Cardiac fibroblast (primary cell): Measurements from ENCODE around the gene AKAP7.

Experiments used
- DNase-seq, 2 donors: peaks; one replicate each; pipeline versions ENCODE4 v3.0.0 to v3.0.0-alpha.2; 2010; ENCODE audit warnings: low read depth in 2 of 2
- H3K4me3 ChIP-seq, 2 donors: replicated peaks in 1 of 2; 1 replicate in 1 of 2; 2 replicates in 1 of 2; pipeline ENCODE4 v1.5.1; 2011; ENCODE audit warnings: low read depth in 2 of 2, low read length in 2 of 2, mild to moderate bottlenecking in 2 of 2, moderate library complexity in 1 of 2
- TF ChIP-seq, protein P1 (sequence below): IDR thresholded peaks from one replicate; pipeline ENCODE4 v1.5.1; 2011; ENCODE audit warnings: low read depth, mild to moderate bottlenecking, low read length, inconsistent platforms

Gene AKAP7

DNA sequence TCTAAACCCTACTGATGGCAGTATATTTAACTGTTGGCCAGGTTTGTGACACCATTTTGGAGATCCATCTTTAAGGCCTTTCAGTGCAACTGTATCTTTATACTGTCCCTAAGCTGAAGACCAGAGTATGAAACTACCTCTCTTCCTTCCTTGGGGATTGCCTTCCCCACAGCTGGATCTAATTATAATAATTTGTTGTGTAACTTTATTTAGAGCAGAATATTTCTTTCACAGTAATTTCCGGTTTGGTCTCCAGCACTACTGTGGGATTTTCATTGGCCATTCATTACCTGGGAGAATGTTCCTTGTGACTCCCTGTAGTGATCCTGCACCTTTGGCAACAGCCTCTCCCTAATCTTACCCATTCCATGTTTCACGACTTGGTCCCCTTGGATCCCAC is 75.2 kb downstream of the AKAP7 start:
- no peak overlapping the region for H3K4me3 ChIP-seq
- peak in 1 of 2 donors; percentile 28 for DNase-seq
- TF ChIP-seq, protein P1, sequence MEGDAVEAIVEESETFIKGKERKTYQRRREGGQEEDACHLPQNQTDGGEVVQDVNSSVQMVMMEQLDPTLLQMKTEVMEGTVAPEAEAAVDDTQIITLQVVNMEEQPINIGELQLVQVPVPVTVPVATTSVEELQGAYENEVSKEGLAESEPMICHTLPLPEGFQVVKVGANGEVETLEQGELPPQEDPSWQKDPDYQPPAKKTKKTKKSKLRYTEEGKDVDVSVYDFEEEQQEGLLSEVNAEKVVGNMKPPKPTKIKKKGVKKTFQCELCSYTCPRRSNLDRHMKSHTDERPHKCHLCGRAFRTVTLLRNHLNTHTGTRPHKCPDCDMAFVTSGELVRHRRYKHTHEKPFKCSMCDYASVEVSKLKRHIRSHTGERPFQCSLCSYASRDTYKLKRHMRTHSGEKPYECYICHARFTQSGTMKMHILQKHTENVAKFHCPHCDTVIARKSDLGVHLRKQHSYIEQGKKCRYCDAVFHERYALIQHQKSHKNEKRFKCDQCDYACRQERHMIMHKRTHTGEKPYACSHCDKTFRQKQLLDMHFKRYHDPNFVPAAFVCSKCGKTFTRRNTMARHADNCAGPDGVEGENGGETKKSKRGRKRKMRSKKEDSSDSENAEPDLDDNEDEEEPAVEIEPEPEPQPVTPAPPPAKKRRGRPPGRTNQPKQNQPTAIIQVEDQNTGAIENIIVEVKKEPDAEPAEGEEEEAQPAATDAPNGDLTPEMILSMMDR: no peak

DNA sequence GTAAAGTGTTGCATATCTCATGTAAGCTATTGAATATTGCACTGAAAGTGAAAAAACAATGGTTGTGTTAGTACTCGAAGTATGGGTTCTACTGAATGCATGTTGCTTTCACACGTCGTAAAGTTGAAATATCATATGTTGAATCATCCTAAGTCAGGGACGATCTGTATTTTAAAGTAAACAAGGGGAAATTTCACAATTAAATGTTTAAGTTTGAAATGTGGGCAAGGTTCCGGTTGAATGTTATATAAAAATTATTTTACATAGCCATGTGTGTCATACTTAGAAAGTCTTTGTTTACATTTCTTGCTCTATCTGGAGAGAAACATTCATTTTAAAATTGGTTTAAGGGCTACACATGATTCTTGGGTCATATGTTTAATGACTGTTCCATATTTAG is 76.8 kb downstream of the AKAP7 start:
- TF ChIP-seq, protein P1: no peak
- no peak for DNase-seq
- no peak overlapping the region for H3K4me3 ChIP-seq

DNA sequence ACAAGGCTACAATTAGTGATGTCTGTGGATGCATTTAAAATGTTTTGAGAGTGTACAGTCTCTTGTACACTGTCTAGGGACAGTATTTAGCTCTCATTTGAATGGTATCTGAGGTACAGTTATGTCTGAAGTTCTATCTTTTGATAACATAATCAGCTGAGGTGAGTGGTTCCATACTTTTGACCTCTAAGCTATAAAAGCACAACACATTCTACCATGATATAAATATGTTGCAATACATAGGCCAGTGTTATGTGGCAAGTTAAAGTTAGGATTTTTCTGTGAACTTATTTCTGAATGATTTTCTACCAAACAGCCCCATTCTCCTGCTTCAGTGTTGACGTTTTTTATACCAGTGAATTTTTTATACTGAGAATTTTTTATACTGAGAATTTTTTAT is 77.6 kb downstream of the AKAP7 start:
- H3K4me3 ChIP-seq: no peak overlapping the region
- DNase-seq: no peak
- TF ChIP-seq, protein P1: no peak

DNA sequence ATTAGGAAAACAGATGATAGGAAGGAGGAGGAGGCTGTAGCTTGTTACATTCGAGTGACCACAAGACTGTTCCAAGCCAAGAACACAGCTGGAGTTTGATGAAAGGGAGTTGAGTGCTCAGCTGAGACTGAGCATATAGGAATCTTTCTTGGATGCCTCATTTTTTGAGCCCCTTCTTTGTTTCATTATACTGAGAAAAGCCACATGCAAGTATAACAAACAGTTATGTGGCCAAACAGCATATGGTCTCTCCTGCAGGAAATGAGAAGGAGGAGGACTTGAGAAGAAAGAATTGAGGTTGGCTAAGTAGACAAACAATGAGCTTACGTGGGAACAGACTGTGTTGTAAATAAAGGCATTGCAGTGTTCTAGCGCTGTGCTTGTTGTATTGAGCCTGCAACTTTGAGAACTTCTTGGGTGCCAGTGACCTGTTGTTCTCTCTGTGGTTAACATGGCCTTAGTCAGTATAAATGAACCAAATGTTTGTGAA is 78.3 kb downstream of the AKAP7 start:
- no peak overlapping the region for H3K4me3 ChIP-seq
- peak; percentile 77 to 78 for DNase-seq
- TF ChIP-seq, protein P1: no peak

DNA sequence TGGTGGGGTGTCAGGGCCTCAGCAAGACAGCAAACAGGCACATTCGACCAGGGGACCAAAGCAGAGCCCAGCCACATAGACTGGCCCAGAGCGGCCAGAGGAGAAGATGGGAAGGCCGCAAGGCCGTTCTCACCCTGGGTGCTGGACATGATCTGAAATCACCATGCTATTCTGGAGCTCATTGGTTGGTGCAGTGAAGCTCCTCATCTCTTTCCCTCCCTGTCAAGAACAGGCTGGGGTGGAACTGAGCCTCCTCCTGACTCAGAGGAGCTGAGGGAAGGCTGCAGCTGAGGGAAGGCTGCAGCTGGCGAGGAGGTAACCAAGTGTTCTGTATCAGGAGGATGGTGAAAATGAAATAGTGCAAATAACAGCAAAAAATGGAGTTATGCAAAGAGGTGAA is 80.0 kb downstream of the AKAP7 start:
- H3K4me3 ChIP-seq: no peak overlapping the region
- DNase-seq: no peak
- TF ChIP-seq, protein P1: no peak

DNA sequence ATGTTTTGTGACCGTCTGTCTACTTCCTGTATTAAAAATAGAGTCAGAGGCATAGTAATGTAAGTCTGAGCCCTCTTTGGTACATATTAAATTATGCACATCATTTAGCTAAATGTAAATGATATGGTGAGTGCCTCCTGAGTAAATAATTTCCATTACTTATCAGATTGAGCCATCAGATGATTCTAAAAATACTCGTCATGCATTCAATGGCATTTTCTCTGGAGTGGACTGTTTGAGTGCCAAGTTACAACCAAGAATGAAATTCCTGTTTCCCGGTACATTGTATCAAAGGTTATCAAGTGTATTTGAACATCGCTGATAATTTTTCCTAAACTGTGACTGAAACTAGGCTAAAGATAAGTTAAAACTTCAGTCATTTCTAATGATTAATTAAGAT is 81.0 kb downstream of the AKAP7 start:
- TF ChIP-seq, protein P1: no peak
- peak in 1 of 2 donors; percentile 40 for DNase-seq
- no peak overlapping the region for H3K4me3 ChIP-seq

DNA sequence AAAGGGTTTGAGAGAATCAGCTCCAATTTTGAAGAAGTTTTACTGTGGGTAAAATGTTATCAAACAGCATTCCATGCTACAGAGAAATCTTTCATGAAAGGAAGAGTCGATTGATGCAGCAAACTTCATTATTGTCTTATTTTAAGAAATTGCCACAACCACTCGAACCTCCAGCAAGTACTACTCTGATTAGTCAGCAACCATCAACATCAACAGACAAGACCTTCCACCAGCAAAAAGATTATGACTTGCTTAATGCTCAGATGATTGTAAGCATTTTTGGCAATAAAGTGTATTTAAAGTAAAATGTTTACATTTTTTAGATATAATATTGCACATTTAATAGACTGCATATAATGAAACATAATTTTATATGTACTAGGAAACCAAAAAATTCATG is 87.5 kb downstream of the AKAP7 start:
- DNase-seq: no peak
- TF ChIP-seq, protein P1: no peak
- no peak overlapping the region for H3K4me3 ChIP-seq
